Iris pigment epithelial cell (primary cell): ENCODE measurements around the gene CNGB1.
"Not testable (repeated sequence)": the region's sequence is repeated elsewhere in the genome, so short reads cannot be mapped to it uniquely, and the experiment has no call there.

Experiments
- DNase-seq: peaks from one replicate; pipeline ENCODE4 v3.0.0-alpha.2; 2011; ENCODE audit warnings: low read depth

The CNGB1 gene

DNA sequence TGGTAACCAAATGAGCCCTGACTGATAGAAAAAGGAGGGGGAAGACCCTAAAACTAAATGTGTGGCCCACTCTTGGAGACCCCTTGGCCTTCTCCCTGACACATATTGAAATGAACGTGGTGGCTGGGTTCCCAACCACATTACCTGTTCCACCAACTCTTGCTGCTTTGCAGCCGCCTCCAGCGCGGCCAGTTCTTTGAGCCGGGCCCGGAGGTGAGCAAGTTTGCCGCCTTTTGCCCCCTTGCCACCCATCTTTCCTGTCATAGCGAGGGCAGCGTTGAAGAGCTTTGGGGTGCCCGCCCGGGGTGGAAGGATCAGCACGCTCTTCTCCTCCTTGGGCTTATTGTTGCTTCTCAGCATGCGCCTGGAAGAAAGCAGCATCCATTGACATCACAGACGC lies 83.2 kb downstream of the CNGB1 start:
- no peak for DNase-seq

- no peak for DNase-seq
Measured at GRCh38 chr16:57886427-57886826, 84.5 kb downstream of the CNGB1 start.

- DNase-seq, result no peak
Measured at GRCh38 chr16:57884655-57885133, 86.2 kb downstream of the CNGB1 start.

DNA sequence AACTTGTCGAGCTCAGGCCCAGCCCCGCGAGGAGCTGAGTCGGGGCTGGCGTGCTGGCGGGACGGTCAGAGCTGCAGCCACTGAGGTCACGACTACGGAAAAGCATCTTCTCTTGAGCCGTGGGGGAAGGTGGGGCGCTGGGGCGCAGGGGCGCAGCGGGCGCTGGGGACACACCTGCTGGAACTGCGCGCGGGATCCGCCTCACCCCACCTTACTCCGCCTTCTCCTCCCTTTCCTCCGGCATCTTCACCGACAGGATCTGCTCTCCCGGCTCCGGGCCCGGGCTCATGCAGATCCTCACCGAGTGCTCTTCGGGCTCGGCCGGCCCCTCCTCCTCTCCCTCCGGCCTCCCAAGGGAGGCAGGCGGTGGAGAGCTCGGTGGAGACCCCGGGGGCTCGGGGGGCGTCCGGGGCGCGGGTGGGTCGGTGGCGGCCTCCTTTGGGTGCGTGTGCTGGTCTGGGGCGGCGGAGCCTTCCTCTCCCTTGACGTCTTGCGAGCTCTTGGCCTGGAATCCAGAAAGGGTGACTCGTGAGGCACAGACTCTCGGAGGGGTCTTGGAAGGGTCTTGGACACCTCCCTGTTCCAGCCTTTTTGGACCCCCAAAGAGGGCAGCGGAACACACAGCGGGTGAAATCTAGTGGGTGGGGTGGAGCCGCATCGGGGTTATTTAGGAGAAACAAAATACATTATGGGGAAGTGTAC lies 86.8 kb downstream of the CNGB1 start:
- no peak for DNase-seq

GRCh38 chr16:57883480-57883879 lies 87.4 kb downstream of the CNGB1 start:
- no peak for DNase-seq

DNA sequence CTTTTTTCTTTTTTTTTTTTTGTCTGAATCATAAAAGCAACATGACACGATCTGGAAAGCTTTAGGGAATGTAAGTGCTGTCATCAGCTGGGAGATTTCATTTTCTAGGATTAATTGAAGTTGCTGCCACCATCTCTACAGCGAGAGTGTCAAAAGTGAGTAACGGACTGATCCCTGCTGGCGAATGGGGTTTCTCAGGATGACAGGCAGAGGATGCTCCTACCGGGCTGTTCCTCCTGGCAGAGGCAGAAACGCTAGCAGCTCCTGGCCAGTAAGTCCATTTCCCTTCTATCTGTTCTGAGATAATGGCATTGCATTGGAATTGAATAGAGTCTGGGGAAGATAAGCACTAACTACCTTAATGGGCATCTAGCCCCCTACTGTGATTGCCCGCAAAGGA lies 88.1 kb downstream of the CNGB1 start:
- peak; percentile 36 for DNase-seq

GRCh38 chr16:57882206-57882605 lies 88.7 kb downstream of the CNGB1 start:
- DNase-seq, result no peak

GRCh38 chr16:57878586-57878985 lies 92.3 kb downstream of the CNGB1 start:
- no peak for DNase-seq

DNA sequence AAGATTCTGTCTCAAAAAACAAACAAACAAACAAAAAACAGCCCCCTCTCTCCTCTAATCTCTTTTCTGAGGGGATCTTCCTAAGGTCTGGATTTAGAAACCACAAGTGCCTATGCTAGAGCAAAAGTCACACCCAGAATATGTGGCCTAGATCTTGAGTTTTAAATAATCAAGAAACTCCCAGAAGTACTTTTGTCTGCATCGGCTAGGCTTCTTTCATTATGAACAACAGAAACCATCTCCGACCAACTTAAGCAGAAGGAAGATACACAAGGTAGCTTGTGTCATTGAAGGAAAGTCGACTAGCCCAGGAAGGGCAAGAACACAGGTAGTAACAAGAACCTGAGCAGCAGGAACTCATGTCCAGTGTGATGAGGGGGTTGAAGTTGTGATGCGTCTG lies 94.7 kb downstream of the CNGB1 start:
- no peak for DNase-seq

- no peak for DNase-seq
Measured at GRCh38 chr16:57875347-57875746, 95.6 kb downstream of the CNGB1 start.

GRCh38 chr16:57873218-57873617 lies 97.7 kb downstream of the CNGB1 start:
- DNase-seq, result no peak

DNA sequence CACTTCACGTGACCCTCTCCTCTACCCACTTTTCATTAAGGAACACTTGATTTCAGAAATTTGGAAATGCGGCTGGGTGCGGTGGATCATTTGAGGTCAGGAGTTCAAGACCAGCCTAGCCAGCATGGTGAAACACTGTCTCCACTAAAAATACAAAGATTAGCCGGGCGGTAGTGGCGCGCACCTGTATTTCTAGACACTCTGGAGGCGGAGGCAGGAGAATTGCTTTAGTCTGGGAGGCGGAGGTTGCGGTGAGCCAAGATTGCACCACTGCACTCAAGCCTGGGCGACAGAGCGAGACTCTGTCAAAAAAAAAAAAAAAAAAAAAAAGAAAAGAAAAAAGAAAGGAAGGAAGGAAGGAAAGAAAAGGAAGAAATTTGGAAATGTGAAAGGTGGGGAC lies 98.2 kb downstream of the CNGB1 start:
- DNase-seq, result not testable (repeated sequence)

DNA sequence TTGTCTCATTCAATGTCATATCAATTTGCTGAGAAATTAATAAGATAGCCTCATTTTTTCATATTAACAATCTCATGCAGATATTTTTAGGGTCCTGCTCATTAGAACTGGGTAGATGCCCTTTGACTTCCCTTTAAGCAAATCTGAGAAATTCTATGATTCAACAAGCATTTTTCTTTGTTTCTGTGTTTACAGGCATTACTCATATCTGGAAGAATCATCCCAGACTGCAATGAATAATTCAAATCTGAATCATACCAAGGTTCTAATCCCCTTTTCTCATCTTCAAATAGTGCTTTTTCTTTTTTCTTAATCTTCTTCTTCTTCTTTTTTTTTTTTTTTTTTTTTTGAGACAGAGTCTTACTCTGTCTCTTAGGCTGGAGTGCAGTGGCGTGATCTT lies 99.5 kb downstream of the CNGB1 start:
- peak; percentile 87 for DNase-seq

DNA sequence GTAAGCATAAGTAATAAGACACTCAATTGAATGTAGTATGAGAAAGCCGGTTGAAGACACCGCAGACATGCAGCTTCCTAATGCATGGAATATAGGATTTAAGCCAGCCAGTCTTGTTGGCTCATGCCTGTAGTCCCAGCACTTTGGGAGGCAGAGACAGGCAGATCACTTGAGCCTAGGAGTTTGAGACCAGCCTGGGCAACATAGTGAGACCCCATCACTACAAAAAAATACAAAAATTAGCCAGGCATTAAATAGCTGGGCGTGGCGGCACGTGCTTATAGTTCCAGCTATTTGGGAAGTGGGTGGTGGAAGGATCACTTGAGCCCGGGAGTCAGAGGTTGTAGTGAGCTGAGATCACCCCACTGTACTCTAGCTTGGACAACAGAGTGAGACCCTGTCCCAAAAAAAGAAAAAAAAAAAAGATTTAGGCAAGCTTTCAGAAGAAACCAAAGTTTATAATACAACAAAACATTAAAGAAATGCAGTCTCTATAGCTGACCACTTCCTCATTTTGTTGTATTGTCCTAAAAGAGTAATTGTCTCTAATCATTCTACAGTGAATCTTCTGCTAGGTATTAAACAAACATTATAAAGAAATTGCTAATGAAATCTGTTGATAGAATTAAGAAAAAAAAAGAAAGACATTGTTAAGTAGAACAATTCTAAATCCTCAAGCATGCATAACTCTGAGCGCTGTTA lies 100.0 kb downstream of the CNGB1 start:
- no peak for DNase-seq

- no peak for DNase-seq
Measured at GRCh38 chr16:57868913-57869520, 101.9 kb downstream of the CNGB1 start.

GRCh38 chr16:57867000-57867561 lies 103.8 kb downstream of the CNGB1 start:
- DNase-seq, result no peak

GRCh38 chr16:57866529-57866918 lies 104.4 kb downstream of the CNGB1 start:
- DNase-seq, result no peak

- no peak for DNase-seq
Measured at GRCh38 chr16:57865746-57866528, 105.0 kb downstream of the CNGB1 start.

- DNase-seq, result peak; percentile 90
Measured at GRCh38 chr16:57863434-57864160, 107.3 kb downstream of the CNGB1 start.

GRCh38 chr16:57862698-57863433 lies 108.1 kb downstream of the CNGB1 start:
- no peak for DNase-seq

DNA sequence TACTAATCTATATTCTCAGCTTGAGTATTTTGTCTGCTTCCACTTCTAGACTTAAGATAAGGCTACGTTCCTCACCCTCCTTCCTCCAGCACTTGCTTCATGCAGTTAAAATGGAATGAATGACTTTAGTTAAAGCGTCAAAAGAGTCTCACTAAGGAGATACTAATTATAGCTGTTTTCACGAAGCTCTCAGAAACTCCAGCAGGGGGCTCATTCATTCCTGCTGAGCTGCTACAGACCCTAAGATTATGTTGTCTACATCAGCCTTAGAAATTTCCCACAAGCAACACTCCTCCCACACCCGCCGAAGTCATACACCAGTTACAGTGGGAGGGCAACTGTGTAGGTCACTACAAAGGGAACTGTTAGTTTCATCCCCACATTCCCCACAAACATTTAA lies 111.6 kb downstream of the CNGB1 start:
- DNase-seq, result peak; percentile 75
